Left forelimb (tissue), 1 donor: ENCODE results near the gene E2F1.
A peak's percentile ranks its signal among the peaks of the same experiment; 100 is the strongest.

Experiments
- DNase-seq: peaks from one replicate; pipeline ENCODE4 v3.0.0-alpha.2; 2018; ENCODE audit warnings: low spot score

E2F1 gene

DNA sequence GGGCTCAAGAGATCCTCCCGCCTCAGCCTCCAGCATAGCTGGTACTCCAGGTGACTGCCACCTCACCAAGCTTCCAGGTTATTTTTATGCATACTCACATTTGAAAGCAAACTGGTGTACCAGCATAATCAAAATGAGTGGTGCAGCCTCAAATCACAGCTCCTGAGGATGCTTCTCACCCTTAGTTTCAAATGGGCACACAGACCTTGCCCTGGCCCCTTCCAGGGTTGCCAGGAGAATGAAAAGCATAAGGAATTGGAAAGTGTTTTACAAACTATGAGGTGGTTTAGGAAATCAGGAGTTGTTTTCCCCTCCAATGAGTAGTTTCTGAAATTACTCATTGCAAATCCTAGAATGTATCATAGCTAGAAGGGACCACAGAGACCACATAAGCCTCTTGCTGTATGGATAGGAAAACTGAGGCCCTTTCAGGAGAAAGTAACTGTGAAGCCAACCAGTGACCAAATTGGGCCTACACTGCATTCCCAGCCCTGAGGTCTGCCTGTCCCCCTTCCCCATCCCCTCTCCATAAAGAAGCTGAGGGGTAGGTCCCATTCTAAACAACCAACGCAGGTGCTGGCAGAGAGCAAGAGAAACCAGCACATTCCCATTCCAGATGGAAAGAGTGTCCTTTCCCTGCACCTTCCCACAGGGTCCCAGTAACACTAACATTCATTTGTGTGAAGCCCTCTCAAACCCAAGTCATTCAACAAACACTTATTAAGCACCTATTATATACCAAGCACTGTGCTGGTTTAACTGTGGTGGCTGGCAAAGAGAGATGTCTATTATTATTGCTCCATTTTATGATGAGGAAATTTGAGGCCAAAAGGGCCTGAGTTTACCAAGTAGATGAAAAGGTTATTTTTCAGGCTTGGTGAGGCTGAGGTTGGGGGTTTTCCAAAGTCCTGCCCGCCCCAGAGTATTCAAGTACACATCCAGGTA lies 2.1 kb upstream of the E2F1 start:
- no peak for DNase-seq

DNA sequence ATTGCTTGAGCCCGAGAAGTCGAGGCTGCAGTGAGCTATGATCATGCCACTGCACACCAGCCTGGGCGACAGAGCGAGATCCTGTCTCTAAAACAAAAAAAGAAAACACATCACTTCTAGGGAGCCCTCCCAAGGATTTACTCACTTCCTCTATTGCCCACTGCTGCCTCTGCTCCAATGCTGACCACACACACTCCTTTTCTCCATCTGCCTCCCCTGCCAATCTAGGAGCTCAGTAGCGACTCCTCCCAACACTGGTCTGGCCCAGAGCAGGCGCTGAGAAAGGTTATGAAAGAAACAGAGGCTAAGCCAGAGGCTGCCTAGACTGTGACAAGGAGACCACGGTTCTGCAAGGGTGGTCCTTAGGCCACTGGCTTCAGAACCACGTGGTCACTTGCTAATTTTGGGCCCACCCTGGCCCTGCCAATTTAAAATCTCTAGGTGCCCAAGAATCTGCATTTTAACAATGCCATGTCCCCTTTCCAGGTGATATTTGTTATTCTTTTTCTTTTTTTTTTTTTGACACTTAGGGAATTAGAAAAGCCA lies 1.3 kb upstream of the E2F1 start:
- no peak for DNase-seq

DNA sequence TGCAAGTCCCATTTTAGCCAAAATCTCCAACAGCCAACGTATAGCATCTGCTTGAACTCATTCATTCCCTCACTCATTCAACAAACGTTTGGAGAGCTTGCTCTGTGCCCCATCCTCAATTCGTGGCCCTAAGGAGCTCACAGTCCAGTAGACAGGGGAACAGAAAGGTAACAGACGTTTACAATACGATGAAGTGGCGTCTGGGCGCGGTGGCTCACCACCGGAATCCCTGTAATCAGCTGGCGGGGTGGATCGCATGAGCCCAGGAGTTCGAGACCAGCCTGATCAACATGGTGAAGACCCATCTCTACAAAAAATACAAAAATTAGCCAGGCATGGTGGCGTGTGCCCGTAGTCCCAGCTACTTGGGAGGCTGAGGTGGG lies 790 bp upstream of the E2F1 start:
- DNase-seq: no peak

DNA sequence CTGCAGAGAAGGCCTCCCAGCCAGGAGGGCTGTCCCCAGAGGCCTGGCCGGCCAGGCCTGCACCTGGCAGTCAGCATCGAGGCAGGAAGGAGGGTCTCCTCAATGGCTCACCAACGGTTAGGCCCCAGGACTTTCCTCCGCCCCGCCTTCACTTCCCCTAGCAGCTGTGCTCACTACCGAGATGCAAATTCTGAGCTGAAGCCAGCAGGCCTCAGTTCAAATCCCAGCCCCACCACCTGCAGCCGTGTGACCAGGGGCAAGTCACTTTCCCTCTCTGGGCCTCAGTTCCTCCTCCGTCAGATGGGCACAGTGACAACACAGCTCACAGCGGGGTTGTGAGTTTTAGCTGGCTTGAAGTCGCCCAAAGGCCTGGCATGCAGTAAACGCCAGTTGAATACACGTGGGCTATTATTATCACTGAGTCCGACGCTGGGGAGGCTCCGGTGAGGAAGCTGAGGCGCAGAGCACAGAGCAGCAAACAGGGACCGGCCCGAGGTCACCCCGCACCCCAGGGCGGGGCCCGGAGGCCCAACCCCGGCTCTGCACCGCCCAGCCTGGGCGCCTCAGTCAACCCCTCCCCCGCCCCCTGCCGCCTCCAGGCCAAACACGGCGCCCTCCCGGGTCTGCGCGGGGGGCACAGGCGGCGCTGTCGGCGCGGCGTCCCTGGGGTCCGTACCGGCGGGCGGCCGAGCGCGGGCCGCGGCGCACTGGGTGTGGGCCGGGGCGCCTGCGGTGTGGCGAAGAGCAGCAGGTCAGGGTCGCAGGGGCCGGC lies 671 bp downstream of the E2F1 start:
- no peak for DNase-seq

DNA sequence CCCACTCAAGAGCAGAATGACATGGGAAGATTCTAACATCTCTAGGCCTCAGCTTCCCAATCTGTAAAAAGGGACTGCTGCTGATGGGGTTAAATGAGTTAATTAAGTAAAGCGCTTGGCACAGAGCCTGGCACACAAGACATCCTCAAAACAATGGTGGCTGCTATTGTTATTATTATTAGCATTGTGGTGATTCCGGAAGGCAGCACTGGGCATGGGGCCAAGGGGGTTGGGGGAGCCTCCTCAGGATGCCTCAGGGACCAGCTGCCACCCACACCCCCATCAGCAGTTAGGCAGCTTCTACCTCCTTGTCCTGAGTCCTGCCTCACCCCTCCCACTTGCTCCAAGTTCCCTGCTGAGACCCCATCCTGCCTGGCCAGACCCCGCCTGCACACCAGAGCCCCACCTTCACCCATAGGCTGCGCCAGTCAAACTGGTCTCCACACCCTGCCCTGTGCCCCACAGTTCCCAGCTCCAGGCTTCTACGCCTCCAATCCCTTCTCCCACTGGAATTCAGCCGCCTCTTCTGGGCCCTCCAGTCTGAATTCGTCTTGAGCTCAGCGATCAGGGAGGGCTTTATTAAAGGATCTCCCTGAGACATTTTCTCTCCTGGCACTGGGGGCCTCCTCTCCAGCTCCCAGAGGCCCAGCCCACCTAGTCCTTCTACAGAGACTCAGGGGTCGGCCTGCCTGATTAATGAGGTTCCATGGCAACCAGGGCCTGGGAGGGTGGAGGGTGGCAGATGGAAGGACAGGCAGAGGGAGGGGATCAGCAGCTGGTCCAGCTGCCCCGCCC lies 1.5 kb downstream of the E2F1 start:
- no peak for DNase-seq

DNA sequence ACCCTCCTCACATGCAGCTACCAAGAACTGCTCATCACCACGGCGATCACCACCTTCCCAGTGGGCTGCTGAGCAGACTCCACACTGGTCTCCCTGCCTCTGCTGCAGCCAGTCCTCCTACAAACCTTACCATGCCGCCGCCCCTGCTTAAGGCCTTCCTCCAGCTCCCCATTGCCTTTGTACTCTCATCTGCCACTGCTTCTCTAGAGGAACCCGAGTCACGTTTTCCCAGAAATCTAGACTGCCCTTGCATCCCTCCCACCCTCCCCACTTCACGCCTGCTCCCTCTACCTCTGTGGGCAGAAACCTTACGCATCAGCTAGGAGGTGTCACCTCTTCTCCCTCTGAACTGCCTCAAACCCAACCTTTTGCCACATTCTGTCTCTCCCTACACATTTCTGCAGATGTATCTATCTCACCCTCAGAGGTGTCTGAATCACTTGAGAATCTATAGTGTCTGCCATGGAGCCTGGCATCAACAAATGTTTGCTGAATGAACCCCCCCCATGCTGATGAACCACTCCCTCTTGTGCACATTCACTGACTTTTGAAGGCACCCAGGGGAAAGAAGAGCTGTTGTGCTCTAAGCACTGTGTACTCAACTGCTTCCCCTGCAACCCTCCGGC lies 4.3 kb downstream of the E2F1 start:
- no peak for DNase-seq

DNA sequence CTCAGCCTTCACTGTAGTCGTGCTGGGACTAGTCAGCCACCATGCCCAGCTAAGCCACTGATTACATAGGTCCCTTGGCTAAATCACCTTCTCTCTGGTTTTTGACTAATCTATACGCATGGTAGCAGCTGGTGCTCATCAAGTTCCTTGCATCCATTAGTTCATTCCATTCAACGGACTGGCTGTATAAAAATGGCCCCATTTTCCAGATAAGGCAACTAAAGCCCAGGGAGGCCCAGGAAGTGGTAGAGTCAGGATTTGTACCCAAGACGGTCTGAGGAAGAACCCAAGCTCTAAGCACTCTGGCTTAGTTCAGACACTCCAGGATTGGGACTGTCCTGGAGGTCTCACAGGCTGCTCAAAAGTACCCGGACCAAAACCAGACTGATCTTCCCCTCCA lies 4.9 kb downstream of the E2F1 start:
- no peak for DNase-seq

DNA sequence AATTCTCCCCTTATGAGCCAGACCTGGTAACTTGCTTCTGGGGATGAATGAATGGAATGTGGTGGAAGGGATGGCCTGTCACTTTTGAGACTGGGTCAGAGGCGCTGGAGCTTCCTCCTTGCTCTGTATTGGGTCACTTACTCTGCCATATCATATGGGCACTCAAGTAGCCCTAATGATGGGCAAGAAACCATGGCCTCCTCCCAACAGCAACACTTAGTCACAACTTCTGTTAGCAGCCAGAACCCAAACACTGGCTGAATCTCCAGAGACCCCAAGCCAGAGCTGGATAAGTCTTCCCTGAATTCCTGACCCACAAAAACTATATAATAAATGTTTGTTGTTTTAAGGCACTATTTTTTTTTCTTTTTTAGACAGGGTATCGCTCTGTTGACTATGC lies 5.5 kb downstream of the E2F1 start:
- DNase-seq: no peak

DNA sequence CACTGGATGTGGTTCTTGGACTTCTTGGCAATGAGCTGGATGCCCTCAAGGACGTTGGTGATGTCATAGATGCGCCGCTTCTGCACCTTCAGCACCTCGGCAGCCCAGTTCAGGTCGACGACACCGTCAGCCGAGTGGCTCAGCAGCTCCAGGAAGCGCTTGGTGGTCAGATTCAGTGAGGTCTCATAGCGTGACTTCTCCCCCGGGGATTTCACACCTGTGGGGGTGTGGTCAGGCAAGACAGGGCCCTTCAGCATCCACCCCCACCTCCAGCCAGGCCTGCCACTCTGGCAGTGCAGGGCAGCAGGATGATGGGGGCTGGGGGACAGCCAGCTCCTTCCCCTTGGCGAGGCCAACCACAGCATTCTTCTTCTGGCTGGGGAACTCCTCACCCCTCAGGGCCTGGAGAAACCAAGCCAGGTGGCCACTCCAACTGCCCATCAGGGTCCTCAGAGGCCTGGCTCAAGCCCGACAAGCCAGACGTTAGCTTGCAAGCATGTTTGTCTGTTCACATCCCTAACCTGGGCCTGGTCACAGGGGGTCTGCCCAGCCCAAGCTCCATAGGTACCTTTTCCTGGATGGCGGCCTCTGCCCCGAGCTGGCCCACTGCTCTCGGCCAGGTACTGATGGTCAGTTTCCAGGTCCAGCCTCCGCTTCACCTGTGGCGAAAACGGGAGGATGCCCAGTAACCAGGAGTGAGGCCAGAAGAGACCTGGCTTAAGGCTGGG lies 6.3 kb downstream of the E2F1 start:
- DNase-seq: no peak

DNA sequence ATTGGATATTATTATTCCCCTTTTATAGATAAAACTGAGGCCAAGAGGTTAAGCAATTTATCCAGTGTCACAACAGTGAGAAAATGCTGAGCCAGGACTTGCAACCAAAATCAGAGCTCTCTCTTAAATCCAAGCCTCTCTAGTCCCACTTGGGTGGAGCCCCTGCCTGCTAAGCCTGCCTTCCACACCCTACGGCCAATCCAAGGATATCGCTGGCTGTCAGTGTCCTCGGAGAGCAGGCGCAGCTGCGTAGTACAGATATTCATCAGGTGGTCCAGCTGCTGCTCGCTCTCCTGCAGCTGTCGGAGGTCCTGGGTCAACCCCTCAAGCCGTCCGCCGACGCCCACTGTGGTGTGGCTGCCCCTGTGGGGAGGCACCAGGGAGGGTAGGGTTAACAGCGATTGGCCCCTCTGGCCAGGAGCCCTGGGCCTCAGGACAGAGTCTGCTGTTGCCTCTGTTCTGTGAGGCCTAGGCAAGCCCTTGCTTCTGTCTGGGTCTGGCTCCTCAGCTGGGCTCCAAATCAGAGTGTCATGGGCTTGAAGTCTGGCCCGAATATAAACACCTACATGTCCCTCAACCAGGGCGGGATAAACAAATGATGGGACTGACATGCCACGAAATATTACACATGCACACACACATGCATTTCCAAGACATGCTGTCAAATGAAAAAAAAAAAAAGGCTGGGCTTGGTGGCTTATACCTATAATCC lies 8.0 kb downstream of the E2F1 start:
- peak; percentile 81 for DNase-seq

DNA sequence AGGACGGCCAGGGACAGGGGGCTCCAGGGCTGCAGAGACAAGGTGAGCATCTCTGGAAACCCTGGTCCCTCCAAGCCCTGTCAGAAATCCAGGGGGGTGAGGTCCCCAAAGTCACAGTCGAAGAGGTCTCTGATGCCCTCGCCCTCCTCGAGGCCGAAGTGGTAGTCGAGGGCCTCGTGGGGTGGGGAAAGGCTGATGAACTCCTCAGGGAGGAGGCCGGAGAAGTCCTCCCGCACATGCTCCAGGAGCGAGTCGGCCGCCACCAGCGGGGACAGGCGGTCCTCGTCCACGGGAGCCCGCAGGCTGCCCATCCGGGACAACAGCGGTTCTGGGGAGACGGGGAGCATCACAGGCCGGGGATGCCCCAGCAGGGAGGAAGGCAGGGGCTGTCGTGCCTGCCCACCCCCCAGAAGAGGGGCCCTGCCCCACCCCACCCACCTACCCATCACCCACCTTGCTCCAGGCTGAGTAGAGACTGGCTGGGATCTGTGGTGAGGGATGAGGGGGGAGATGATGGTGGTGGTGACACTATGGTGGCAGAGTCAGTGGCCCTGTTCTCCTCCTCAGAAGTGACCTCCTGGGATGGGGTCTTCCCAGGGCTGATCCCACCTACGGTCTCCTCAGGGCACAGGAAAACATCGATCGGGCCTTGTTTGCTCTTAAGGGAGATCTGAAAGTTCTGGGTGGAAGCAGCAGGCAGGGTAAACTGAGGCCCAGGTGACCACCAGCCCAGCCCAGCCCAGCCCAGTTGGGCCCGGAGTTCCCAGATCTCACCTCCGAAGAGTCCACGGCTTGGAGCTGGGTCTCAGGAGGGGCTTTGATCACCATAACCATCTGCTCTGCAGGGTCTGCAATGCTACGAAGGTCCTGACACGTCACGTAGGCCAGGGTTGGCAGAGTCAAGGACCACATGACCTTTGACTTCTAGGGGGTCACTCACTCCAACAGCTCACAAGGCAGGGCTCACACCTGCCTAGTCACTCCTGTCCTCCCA lies 9.2 kb downstream of the E2F1 start:
- no peak for DNase-seq

DNA sequence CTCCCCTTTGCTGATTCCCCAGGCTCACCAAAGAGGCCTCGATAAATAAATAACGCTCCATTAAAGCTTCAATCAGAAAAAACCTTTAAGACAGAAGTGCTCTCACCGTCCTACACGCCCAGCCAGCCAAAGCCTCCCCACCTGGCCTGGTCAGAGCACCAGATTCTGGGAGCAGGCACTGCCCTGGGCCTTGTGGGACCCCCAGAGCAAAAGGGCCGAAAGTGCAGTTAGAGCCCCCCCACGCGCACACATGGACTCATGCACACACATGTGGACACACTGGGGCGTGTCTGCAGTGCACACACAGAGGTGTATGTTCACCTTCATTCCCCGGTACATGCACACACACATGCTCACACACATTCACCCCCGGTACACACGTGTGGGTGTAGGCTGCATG lies 10.1 kb downstream of the E2F1 start:
- DNase-seq: no peak

DNA sequence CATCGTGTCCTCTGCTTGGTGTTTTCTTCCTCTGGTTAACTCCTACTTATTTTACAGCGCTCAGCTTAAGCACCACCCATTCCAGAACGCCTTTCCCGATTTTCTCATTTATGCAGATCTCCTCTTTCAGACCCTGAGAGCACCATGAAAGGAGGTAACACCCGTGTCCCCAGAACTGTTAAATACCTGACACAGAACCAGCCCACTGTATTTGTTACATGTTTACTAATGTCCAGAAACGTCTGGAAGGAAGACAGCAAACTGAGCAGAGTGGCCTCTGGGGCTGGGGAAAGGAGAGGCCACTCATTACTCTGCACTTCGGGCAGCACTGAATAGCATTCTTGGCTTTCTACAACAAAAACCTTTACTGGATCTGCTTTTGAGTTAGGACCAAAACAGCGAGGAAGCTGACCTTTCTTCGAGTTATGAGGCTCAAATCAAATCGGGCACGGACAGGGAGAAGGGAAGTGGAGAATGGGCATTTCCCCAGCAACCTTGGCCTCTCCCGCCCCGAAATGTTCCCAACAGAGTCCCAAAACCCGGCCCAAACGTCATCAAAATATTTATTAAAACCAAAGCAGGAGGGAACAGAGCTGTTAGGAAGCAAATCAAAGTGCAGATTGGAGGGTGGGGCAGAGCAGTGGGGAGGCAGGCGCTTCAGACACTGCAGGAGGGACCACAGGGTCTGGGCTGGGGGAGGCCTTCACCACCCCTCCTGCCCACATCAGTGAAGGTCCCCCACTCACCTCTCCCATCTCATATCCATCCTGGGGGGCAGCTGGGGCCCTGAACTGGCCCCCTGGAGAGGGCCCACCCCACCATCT lies 10.8 kb downstream of the E2F1 start:
- no peak for DNase-seq

DNA sequence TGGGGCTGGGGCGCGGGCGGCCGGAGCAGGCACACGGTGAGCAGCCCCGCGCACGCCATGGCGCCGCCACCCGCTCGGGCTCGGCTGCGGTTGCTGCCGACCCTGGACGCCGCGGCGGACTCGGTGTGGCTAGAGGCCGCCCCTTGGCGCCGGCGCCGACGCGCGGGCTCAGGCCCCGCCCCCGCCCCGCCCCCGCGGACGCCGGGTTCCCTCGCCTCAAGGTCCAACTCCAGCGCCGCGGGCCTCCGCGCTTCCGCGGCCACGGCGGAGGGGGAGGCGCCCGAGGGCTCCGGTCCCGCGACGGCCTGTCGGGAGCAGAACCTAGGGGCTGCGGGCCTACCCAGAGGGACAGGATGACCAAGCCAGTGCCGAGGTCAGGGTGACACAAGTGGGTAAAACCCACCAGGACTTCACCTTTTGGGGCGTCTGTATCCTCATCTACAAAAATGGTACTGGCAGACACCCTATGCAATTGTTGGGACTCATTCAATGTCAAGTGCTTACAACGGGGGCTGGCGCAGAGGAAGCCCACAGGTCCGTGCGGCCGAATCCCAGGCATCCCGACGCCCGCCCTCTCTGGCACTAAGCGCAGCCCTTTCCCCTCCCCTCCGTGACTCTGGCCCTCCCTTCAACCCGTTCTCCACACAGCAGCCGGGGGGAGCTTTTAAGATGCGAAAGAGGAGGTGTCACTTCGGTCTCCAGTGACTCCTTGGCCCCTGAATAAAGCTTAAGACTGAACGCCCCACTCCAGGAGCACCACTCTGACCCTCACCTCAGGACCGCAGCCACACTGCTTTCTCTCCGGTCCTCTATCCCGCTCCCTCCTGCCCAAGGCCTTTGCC lies 11.7 kb downstream of the E2F1 start, which contains the start of gene NECAB3:
TSS of gene NECAB3 (minus strand) at position 135 of the 842 bp plus-strand sequence. CDS start at position 59, 76 bp downstream.
- DNase-seq: peak; percentile 91

DNA sequence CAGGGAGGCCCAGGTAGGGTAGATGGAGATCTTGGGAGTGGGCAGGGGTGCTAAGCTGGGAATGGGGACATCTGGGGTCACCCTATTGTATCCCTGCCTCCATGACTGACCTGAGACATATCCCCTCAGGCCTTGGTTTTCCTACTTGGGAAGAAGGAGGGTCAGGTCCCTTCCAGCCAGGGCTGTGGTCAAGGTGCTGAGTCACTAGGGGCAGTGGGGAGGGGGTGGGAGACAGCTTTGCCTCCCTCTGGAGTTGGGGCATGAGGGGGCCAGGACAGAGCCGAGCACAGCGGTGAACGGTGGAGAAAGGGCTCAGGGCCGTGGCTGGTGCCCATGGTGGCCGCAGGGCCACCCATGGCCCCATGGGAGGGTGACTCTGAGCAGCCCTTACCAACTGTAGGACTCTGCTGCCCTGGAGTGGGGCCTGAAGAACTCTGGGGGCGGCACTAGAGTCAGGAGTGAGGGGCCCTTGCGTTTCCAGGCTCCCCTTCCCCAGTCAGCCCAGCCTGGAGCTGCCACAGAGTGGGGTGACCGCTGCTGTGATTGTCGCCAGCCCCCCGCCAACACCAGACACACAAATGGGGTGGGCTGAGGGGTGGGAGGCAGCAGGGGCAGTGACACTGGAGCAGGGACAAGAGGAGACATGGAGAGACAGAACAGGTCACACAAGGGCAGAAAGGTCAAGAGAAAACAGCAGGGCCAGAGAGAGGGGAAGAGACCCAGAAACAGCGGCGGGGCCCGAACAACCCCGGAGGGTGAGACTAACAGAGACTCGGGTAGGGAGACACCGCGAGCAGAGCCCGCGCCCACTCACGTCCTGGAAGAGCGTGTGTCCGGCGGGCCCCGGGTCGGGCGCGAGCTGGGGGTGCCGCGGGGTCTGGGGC lies 12.5 kb downstream of the E2F1 start:
- DNase-seq: no peak

DNA sequence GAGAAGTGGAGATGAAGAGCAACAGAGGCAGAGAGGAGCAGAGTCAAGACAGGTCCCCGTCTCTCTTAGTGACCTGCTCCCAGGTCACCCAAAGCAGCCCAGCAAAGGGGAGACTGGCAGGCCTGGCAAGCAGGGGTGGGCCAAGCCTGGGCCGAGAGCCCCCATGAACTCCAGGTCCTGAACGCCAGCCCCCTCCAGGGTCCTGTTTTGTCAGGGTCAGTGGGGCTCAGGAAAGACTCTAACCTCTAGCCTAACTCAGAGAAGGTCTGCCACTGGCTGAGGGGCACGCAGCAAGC lies 13.1 kb downstream of the E2F1 start:
- no peak for DNase-seq
